NCI-H2107 treated with DMSO at 0.1 percent for 48 hours (cell line): ENCODE measurements around the gene CMSS1.

Source experiments
- DNase-seq: peaks from one replicate; lab custom pipeline; 2025; ENCODE audit not compliant: unreplicated experiment; lab: John Stamatoyannopoulos, UW

The CMSS1 gene

DNA sequence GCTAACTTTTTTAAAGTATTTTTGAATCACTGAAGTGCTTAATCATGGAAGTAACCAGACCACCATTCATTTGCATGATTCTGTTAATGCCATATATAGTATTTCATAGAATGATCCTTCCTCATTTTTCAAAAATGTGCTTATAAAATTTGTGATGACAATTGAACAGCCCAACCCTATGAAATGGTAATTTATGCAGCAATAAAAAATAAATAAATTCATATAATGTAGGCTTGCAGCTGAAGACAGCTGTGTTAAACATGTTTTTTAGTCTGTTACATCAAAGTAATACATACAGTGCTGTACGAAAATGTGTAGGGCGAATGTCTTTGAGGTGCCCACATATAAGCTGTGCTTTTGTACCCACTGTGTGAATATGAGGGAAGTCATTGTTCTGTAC is 165.0 kb downstream of the CMSS1 start:
- no peak for DNase-seq

DNA sequence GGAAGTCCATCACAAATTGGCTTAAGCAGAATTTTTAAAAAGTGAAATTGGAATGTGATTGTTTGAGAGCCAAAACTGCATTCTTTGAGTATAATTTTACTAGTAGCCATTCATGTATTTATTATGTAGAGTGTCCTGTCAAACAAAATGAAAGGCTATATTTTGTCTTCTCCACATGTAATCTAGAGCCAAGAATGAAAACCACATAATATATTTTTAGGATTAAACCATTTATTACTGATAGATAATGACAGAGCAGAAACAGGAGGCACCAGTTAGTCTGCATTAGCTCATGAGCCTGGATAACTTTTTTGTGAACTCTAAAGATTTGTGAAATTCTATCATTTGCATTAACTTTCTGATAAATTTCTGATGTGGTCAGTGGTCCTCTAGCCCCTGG is 166.5 kb downstream of the CMSS1 start:
- DNase-seq, result no peak

DNA sequence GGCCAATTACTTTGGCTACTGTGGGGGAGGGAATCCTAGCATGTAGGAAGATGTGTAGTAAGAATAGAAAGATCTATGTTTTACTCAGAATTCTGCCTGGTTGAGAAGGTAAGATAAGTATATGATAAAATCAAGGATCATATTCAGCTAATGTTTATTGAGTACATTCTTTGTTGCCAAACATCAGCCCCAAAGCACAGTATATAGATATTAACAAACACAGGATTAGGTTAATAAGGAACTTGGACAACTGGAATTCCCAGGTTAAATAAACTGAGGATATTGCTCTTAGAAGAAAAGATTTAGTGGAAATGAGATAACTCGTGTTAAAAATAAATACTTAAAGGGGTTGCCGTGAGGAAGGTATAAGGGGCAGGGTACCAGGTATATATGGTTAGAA is 167.0 kb downstream of the CMSS1 start:
- no peak for DNase-seq

DNA sequence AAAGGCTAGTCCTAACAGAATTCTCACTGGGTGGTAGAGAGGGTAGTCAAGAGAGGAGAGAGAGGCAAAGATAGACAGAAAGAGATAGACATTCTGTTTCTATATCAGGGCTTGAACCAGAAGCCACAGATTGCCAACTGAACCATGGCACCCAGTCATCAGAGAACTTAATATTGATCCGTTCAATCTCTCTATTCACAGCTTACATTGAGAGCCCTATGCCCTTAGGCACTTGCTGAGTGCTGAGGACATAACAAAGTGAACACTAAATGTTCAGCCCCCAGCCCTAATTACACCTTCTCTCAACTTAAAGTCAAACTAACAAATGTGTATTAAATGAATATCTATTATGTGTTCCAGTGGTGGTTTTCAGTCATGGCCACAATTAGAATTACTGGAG is 172.5 kb downstream of the CMSS1 start:
- DNase-seq, result no peak

DNA sequence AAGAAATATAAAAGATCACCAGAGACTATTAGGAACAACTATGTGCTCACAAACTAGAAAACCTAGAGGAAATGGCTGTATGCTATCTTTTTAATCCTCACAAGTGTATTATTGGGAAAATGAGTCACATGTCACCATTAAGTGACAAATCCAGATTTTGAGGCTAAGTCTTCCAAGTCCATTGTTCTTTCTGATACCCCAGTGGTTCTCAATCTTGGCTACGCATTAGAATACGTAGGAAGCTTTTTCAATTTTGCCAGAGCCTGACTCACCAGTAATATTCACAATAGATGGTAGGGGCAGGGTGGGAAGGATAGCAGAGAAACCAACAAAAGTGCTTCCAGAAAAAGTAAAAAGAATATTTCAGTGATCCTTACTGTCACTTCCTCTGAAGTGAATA is 179.6 kb downstream of the CMSS1 start:
- no peak for DNase-seq

DNA sequence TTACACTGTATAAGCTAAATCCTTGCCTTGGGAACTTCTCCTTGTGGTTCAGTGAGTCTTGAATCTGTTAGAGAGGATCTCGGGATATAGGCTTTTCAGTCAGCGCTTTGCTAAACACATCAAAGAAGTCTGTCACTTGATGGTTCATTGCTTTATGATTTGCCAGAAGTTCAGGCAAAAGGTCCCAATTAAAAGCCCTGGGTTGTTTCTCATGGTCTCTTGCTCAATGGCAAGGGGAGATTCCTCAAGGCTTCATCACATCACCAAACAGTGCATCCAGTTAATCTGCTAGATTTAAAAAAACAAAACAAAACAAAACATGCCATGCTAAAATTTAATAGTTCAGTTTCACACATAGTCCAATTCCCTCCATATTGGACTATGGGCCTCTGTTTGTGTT is 181.9 kb downstream of the CMSS1 start:
- DNase-seq, result no peak

DNA sequence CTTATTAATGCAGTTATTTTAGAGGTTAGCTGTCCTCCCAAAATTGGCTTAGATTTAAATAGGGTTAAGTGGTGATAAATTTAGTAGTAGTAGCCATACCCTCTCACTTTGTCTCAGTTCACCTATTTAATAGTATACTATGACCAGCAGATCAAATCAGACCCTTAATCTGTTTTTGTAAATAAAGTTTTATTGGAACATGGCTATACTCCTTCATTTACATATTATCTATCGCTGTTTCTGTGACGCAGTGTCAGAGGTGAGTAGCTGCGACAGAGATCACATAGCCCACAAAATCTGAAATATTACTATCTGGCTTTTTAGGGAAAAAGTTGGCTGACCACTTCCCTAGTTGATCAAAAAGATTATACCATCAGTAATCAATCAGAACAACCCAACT is 183.4 kb downstream of the CMSS1 start:
- DNase-seq, result no peak

DNA sequence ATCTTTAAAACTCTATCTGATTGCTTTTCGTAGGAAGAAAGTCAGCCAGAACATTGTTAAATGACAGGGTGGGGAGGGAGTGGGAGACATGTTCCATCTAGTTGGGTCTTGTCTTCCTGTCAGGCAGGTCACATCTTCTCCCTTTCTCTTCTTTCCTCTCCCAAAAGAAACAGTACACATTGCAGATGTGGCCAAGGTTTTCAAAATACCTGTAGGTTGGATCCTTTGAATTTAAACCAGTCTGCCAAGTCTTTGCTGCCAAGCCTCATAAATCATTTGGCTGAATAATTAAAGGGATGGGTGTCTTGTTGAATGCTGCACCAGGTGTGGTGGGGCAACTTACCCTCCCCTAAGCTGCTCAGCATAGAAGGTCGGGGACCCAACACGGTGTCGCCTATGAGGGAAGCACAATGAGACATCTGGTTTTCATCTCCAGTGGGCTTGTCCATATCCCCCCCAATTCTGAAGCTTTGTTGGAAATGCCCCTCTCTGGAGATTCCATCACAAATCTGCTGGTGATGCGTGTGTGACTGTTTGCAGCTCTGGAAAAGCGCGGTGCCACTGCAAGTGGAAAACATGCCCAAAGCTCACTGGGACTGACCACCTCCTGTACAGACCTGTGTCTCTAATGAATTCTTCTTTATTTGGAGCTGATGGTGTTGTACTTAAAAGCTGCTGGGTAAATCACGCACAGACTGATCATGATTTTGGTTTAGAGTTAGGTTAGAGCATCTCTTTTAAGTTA is 184.0 kb downstream of the CMSS1 start:
- DNase-seq, result no peak

DNA sequence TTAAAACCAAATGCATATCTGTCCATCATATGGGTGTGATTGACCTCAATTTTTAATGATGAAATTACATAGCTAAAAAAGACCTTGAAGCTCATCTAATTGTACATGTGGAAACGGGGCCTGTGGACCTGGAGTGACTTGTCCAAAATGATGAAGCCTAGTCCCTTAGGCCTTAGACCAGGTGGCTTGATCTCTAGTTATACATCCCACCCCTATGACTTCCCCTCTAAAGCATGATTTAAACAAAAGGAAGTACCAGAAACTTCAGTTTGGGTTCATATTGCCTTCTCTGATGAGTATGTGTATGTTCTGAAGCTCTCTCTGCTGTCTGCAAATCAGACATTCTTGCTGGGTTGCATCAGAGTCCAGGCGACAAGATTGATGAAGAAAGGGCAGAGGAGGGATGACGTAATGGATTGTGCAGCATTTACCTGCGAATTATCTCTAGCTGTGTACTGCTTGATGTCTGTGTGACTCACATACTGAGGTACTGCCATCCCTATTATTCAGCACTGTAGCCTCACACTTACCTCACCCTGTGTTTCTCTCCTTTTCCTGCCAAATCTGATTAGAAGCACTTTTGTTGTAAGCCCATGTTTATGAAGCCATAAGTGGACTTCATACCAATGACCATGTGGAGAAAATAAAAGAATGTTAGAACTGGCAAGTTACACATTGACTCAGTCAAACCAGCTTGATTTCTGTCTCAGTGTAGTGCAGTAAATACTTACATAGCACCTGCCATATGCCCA is 185.1 kb downstream of the CMSS1 start:
- no peak for DNase-seq

DNA sequence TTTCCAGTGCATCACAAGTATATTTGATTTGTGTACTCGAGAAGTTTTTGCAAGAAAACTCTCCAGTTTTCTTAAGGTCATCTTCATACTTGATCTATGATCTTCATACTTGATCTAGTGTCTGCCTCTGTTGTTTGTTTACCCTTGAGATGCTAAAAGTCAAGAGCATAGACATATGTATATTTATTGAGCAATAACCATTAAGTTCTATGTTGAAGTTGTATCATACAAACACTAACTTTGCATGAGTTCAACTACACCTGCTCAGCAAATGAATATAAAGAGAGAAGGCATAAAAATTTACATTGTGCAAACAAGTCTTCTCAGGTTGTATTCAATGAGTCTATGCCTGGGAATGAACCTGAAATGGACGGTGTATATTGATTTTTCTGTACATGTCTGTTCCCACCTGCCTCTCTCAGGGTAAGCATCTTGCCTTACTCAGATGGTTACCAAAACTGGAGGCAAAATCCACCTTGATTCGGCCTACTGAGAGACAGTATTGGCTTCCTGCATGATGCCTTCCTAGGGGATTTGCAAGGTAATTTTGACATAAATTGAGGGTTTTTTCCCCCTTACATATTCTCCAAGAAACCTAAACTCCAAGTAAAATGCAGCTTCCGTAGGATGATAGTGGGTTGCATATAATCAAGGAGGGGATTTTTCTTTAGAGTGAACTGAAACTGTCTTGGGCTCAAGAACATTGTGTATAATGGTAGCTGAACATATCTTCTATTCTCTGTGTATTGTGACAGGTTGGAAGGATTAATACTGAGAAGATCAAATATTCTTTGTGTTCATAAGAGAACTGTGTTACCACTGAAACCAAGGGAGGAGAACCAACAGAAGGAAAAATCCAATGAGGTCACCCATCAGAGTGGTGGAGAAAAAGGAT is 186.2 kb downstream of the CMSS1 start:
- DNase-seq, result peak; percentile 32

DNA sequence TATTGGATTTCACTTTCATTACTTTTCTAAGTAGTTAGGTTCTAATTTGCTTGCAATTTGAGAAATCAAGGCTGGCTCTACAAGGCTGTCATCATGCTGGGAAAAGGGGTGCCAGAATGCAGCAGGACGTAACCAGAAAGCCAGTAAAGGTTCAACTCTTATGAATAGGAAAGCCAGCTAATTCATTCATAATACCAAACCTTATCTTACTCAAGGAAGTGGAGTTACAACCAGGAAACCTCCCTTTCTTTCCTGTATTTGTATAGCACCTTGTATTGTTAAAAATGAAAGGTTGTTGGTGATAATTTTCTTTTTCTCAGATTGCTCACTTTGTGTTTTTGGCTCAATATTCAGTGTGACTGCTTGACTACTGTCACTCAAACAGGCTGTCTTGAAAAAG is 187.3 kb downstream of the CMSS1 start:
- DNase-seq, result no peak

DNA sequence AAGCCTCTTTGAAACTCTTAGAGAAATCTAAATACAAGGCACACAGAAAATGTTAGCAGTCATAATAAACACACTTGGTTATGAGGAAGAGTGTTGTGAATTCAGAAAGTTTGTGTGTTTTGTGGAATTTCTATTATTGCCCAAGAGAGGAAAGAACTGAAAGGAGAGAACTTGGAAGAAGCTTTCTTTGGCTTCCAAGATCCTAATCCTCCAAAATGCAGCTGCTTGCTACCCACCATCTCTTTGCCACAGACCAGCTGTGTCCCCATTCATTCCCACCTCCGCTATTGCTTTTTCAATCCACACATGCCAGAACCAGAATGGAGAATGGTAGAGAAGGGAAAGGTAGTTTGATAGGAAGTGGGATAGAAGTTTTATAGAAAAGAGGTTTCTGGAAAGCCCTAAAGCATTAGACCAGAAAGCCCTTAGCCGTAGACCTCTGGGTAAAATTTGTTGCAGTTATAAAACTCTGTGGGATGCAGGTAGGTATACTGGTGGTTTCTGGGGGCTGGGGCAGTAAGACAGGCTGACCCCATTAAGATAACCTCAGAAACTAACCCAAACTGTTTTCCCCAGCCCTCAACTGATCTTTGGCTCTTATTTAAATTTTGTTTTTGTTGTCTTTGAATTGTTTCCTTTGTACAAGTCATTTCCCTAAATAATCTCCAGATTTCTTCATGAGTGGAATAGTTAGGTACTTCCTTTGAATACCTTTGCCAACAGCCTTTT is 188.2 kb downstream of the CMSS1 start:
- no peak for DNase-seq

DNA sequence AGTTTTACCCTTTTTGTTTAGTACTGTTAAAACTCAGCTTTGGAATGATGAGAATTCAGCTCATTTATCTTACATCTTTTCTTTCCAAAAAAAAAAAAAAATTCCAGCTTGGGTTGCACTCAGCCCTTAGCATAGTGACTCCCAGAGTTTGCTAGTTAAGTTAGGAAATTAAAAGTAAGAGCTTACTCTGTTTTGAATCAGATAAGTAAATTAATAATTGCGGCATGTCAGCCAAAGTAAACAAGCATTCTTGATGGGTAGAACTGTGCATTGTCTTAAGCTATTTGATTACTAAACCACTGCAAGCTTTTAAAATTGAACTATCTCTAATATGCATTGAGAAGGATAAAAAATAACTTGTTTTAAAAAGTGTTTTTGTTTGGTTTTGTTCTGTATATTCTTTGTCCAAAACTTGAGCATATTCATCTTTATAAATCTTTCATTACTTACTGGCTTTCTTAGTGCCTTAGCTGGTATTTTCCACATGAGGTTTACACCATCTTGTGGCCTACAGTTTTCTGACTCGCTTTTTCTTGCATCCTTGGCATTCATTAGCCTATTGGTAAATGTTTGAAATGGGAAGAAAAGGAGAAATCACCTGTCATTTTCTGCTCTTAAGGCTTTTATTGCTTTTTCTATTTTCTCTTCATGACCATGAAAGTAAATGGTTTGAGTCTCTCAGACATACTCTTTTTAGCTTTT is 189.1 kb downstream of the CMSS1 start:
- DNase-seq, result no peak

DNA sequence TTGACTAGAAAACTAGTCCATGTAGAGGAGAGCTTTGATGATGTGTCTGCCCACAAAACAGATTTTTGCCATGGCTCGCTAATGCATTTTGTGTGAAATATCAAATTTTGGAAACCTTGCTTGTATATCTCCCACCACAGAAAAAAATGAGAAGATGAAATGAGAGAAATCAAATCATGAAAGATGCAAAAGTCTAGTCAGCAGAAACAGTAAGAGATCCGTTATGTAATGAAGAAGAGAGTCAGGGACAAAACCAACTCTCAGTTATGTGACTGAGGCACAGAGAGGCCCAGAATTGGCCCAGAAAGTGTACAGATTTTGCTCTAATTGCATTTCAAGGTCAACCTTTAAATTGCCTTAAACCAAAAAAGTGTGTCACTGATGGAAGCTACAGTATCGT is 189.7 kb downstream of the CMSS1 start:
- DNase-seq, result no peak

DNA sequence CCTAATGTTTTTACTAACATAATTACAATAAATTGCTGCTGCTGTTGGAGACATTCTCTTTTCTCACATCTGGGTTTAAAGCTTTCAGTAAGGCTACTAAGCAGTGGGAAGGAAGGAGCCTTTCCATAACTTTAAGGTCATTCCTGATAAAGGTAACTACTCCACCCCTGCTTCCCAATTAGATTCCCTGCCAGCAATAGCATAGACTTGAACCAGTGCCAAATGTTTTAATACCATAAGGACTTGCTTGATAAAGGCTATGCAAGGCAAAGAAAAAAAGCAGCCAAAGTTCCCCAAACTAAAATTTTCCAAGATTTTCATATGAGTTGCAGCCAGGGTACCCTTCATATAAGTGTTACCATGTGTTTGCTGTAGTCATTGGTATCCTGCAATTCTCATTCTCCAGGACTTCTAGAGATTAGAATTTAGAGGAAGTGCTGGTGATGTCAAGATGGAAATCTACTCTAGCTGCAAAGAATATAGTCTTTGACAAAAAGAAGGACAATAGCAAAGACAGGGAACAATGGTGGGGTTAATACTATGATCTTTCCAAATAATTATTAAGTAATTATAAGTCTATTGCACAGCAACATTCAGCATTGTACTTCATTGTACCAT is 190.5 kb downstream of the CMSS1 start:
- no peak for DNase-seq

DNA sequence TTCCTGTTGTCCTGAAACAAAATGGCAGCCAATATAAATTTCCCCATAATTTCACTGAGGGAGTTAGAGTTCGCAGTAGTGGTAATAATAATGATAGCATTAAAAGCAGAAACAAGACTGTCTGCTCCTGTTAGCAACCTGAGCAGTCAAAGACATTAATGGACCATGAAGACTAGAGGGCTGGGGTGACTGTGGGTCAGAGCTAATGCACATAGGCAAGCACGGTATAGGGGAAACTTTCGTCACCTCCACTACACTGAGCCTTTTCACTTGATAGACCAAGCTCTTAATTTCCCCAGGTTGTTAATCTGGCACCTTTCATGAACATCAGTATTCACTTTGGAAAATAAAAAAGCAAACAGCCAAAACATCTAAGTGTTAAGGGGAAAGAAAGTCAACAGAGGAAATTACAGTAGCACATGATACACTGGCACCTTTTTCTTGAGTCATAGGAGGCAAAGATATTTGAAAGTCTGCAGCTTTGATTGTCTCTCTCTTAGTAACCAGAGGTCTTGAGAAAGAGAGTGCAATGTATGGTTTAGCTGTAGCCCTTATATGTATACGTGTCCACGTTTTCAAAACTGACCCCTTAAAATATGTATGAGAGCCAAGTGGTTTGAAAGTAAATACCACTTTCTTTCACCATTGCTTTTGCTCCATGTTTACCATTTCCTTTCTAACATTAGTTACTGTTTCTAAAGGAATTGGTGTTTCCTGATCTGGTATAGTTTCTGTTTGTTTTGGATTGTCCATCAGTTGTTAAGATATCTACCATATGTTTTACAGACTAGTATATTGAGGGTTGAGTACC is 191.8 kb downstream of the CMSS1 start:
- no peak for DNase-seq

DNA sequence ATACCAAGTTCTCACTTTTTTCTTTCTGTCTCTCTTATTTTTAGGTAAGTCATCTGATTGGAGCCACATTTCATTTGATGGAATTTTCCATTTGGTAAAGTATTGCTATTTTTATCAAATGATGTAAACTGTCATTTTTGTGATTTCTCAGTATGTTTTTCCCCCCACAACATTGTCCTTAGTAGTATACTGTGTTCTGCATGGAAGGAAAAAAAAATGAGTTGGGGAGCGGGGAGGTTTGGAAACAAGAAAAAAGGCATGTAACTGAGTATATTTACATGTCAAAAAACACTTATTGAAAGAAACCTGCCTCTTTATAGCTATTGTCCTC is 192.4 kb downstream of the CMSS1 start:
- DNase-seq, result no peak

DNA sequence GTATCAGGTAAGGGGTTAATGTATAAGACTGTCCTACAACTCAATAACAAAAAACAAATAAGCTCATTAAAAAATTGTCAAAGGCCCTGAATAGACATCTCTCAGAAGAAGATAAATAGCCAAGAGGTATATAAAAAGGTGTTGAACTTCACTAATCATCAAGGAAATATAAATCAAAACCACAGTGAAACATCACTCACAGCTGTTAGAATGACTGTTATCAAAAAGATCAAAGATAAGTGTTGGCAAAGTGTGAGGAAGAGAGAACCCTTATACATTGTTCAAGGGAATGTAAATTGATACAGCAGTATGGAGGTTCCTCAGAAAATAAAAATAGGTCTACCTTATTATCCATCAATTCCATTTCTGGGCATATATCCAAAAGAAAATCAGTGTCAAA is 201.1 kb downstream of the CMSS1 start:
- no peak for DNase-seq

DNA sequence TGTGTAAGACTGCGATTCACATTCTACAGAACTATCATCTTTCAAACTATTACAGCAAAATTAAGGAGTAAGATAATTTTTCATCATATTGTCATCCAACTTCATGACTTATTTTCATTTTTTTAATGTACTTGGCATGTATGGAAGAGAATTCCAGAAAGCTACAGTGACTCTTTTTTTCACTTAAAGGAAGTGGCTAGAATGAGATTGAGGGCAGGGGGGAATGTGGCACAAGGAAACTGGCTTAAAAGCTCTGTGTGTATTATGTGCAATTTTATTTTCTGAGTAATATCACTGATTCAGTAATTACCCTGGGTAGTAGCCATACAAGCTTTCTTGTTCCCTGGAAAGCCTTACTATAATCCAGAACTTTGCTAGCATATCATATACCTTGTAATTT is 202.1 kb downstream of the CMSS1 start:
- DNase-seq, result no peak
